ENCODE results near the gene GLT8D2. TPM values are rescaled to one million over a fixed set of nuclear protein-coding genes. Genes with fewer than 3 reads are reported as not detected.

GLT8D2 gene
- total RNA-seq, 1 donor from 2014 or later: 45.4 TPM

DNA sequence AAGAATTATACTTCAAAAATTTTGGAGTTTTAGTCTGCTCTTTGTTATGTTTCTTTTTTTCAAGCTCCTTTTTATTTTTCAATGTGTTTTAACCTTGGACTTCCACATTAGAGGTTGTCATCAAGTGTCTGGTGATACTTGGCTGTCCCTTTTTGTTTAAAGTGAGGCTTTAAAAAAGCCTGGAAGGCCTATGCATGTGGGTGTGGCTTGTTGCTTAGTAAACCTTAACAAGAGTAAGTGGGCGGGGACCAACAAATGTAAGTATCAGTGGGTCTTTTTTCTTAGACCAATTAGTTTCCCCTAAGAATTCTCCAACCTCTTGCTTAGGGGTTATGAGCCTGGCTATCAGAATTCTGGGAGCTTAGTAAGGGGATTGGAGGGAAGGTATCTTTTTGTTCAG, 40.7 kb upstream of the GLT8D2 start:
- DNase-seq (ENCODE audit: extremely low spot score, unreplicated experiment): no peak
- Mint-ChIP-seq H3K9me3 (ENCODE audit: unreplicated experiment) (no peaks in the 10 kb centered on the region), H3K4me3 (ENCODE audit: unreplicated experiment) (no peak overlapping the region), H3K27me3 (ENCODE audit: unreplicated experiment) (no peaks in the 10 kb centered on the region), H3K4me1 (ENCODE audit: unreplicated experiment) (no peaks in the 10 kb centered on the region), H3K27ac (ENCODE audit: unreplicated experiment) (no peak overlapping the region), H3K36me3 (ENCODE audit: unreplicated experiment) (peaks cover 41% of the 10 kb centered on the region)
- TF ChIP-seq, protein P1, sequence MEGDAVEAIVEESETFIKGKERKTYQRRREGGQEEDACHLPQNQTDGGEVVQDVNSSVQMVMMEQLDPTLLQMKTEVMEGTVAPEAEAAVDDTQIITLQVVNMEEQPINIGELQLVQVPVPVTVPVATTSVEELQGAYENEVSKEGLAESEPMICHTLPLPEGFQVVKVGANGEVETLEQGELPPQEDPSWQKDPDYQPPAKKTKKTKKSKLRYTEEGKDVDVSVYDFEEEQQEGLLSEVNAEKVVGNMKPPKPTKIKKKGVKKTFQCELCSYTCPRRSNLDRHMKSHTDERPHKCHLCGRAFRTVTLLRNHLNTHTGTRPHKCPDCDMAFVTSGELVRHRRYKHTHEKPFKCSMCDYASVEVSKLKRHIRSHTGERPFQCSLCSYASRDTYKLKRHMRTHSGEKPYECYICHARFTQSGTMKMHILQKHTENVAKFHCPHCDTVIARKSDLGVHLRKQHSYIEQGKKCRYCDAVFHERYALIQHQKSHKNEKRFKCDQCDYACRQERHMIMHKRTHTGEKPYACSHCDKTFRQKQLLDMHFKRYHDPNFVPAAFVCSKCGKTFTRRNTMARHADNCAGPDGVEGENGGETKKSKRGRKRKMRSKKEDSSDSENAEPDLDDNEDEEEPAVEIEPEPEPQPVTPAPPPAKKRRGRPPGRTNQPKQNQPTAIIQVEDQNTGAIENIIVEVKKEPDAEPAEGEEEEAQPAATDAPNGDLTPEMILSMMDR (IDR thresholded peaks at IDR 0.05): no peak

DNA sequence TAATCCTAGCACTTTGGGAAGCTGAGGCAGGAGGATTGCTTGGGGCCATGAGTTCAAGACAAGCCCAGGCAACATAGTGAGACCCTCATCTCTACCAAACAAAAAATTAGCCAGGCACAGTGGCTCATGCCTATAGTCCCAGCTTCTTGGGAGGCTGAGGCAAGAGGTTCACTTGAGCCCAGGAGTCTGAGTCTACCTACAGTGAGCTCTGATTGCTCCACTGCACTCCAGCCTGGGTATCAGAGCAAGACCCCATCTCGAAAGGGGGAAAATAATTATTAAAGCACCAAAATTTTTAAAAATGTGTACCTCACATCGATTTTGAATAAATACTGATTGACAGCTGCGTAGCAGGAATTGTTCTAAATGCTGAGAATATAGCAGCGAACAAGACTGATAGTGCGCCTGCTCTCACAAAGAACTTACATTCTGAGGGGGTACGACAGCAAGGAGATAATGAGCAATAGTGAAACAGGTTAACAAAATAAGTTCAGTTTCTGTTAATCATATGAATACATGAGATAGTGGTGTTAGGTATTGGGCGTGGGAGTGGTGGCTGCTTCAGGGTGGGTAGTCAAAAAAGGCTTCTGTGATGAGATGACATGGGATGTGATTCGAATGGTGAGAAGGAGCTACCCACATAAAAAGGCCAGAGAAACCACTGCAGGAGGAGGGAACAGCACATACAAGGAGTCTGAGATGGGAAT, 33.9 kb upstream of the GLT8D2 start:
- Mint-ChIP-seq H3K36me3 (ENCODE audit: unreplicated experiment) (peaks cover 31% of the 10 kb centered on the region), H3K27me3 (ENCODE audit: unreplicated experiment) (no peaks in the 10 kb centered on the region), H3K27ac (ENCODE audit: unreplicated experiment) (no peak overlapping the region), H3K9me3 (ENCODE audit: unreplicated experiment) (no peaks in the 10 kb centered on the region), H3K4me3 (ENCODE audit: unreplicated experiment) (no peak overlapping the region), H3K4me1 (ENCODE audit: unreplicated experiment) (no peaks in the 10 kb centered on the region)
- TF ChIP-seq, protein P1 (IDR thresholded peaks at IDR 0.05): no peak
- no peak for DNase-seq (ENCODE audit: extremely low spot score, unreplicated experiment)

DNA sequence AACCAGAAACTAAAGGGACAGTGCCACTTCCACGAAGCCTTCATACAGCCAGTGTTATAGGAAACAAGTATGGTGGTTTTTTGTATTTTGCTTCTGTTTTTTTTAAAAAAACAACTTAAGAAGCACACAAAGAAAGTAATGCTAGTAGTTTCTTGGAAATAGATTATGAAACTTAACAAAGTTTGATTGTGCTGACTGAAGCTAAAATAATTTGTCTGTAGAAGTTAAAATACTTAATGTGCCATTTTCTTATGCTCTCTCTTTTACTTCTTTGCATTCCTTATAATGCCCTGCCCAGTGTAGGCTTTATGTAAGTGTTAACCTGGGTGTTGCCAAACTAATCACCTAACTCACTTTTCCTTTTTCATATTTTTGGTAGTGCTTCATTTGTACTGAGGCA, 30.8 kb upstream of the GLT8D2 start:
- H3K4me3 Mint-ChIP-seq (ENCODE audit: unreplicated experiment): no peak overlapping the region
- no peak overlapping the region for H3K27ac Mint-ChIP-seq (ENCODE audit: unreplicated experiment)
- H3K27me3 Mint-ChIP-seq (ENCODE audit: unreplicated experiment): no peaks in the 10 kb centered on the region
- H3K36me3 Mint-ChIP-seq (ENCODE audit: unreplicated experiment): peaks cover 35% of the 10 kb centered on the region
- H3K4me1 Mint-ChIP-seq (ENCODE audit: unreplicated experiment): no peaks in the 10 kb centered on the region
- TF ChIP-seq, protein P1 (IDR thresholded peaks at IDR 0.05): no peak
- H3K9me3 Mint-ChIP-seq (ENCODE audit: unreplicated experiment): no peaks in the 10 kb centered on the region
- no peak for DNase-seq (ENCODE audit: extremely low spot score, unreplicated experiment)

DNA sequence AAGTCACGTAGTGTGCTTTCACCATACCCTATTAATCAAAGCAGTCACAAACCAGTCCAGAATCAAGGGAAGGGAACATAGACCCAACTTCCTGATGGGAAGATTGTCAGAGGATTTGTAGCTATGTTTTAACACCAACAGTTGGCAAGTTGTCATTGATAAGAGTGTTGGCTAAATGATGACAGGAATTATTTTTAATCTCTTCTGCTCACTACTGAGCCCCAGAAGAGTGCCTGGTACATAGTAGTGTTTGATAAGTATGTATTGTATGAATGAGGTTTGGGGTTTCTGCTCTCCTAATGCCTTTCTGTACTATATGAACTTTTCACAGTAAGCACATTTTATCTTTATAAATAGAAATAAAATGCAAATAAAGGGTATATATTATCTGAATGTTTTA, 29.0 kb upstream of the GLT8D2 start:
- no peaks in the 10 kb centered on the region for H3K27me3 Mint-ChIP-seq (ENCODE audit: unreplicated experiment)
- DNase-seq (ENCODE audit: extremely low spot score, unreplicated experiment): no peak
- no peak overlapping the region for H3K27ac Mint-ChIP-seq (ENCODE audit: unreplicated experiment)
- TF ChIP-seq, protein P1 (IDR thresholded peaks at IDR 0.05): no peak
- H3K9me3 Mint-ChIP-seq (ENCODE audit: unreplicated experiment): no peaks in the 10 kb centered on the region
- H3K36me3 Mint-ChIP-seq (ENCODE audit: unreplicated experiment): peaks cover 33% of the 10 kb centered on the region
- H3K4me3 Mint-ChIP-seq (ENCODE audit: unreplicated experiment): no peak overlapping the region
- H3K4me1 Mint-ChIP-seq (ENCODE audit: unreplicated experiment): no peaks in the 10 kb centered on the region

DNA sequence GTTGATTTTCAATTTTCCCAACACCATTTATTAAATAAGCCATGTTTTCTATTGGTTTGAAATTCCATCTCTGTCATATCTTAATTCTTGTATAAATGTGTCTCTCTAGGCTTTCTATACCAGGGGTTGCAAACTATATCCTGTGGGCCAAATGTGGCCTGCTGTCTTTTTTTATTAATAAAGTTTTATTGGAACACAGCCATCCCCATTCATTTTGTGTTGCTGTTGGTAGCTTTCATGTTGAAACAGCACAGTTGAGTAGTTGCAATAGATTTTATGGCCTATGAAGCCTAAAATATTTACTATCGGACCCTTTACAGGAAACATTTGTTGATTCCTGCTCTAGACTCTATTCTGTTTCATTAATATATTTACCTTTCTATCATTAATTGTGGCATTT, 23.7 kb upstream of the GLT8D2 start:
- Mint-ChIP-seq H3K9me3 (ENCODE audit: unreplicated experiment) (no peaks in the 10 kb centered on the region), H3K4me1 (ENCODE audit: unreplicated experiment) (no peaks in the 10 kb centered on the region), H3K27me3 (ENCODE audit: unreplicated experiment) (no peaks in the 10 kb centered on the region), H3K36me3 (ENCODE audit: unreplicated experiment) (peaks cover 34% of the 10 kb centered on the region), H3K4me3 (ENCODE audit: unreplicated experiment) (no peak overlapping the region), H3K27ac (ENCODE audit: unreplicated experiment) (no peak overlapping the region)
- DNase-seq (ENCODE audit: extremely low spot score, unreplicated experiment): no peak
- TF ChIP-seq, protein P1 (IDR thresholded peaks at IDR 0.05): no peak

Measured in osteocyte (in vitro differentiated cells).